Measurements from ENCODE around the gene A2M. TPM values are rescaled to one million over a fixed set of nuclear protein-coding genes. Genes with fewer than 3 reads are reported as not detected.

Gene A2M
- total and polyA plus RNA-seq, 2 donors (not counting 3 experiments of a cell fraction or from before 2014, with no cell fraction given), result 11.5 to 16.9 TPM

GRCh38 chr12:9120487-9121184 lies 4.9 kb upstream of the A2M start:
- no peak overlapping the region for H3K4me2 ChIP-seq (ENCODE audit: insufficient read depth, low read length)
- DNase-seq (ENCODE audit: low read depth, low spot score) (no peak), FAIRE-seq (no peak)
- ChIA-PET CTCF (interaction anchor here (0.9 kb wide), 1 partner anchor 9 kb away, joined by 3 read pairs; no protein-coding TSS in a partner anchor), POLR2A (no interaction called here)
- H2AFZ ChIP-seq (ENCODE audit: low read depth, low read length), result no peak overlapping the region
- no peaks in the 10 kb centered on the region for H3K9me1 ChIP-seq (replicated peaks; ENCODE audit: control insufficient read depth, extremely low read depth, insufficient read depth, low read length)
- no peaks in the 10 kb centered on the region for H3K9me3 ChIP-seq (replicated peaks; ENCODE audit: control insufficient read depth, insufficient read depth, low read length)
- H3K4me1 ChIP-seq (ENCODE audit: control insufficient read depth, extremely low read depth, insufficient read depth, low read length), result peaks cover 4% of the 10 kb centered on the region
- no peak for TF ChIP-seq MAX (IDR thresholded peaks at IDR 0.05; ENCODE audit: insufficient read depth, insufficient read length)
- H3K9ac ChIP-seq (replicated peaks; ENCODE audit: extremely low read depth, insufficient read depth, low read length), result no peak overlapping the region
- no peak overlapping the region for H3K27ac ChIP-seq (ENCODE audit: insufficient read depth, low read depth, low read length)
- H3K36me3 ChIP-seq (ENCODE audit: control insufficient read depth in 2 of 2, extremely low read depth in 1 of 2, insufficient read depth in 2 of 2, low read length in 2 of 2), result no peaks in the 10 kb centered on the region
- H3K27me3 ChIP-seq (ENCODE audit: control insufficient read depth in 2 of 2, insufficient read depth in 2 of 2, low read length in 2 of 2), result peaks cover 0 to 4% of the 10 kb centered on the region in 2 experiments
- no TSS peak for BruUV-seq (replicated peaks)
- dilution Hi-C loops (cut with MboI; ENCODE audit: extremely low pct_ligation_motif_present, low sequenced_read_pairs), result no loop called here
- no peaks in the 10 kb centered on the region for H4K20me1 ChIP-seq (replicated peaks; ENCODE audit: control insufficient read depth, extremely low read depth, insufficient read depth, low read length)
- intact Hi-C loops (cut with micrococcal nuclease), result no loop called here
- no peak overlapping the region for H3K4me3 ChIP-seq (replicated peaks in 1 of 3; ENCODE audit: insufficient read depth in 1 of 3, low read depth in 1 of 3, low read length in 3 of 3)
- no peaks in the 10 kb centered on the region for H3K79me2 ChIP-seq (ENCODE audit: control insufficient read depth, insufficient read depth, low read length)

GRCh38 chr12:9118158-9118557 lies 2.4 kb upstream of the A2M start:
- Histone ChIP-seq H3K36me3 (ENCODE audit: control insufficient read depth in 2 of 2, extremely low read depth in 1 of 2, insufficient read depth in 2 of 2, low read length in 2 of 2) (no peaks in the 10 kb centered on the region), H4K20me1 (replicated peaks; ENCODE audit: control insufficient read depth, extremely low read depth, insufficient read depth, low read length) (no peaks in the 10 kb centered on the region), H3K9me1 (replicated peaks; ENCODE audit: control insufficient read depth, extremely low read depth, insufficient read depth, low read length) (no peaks in the 10 kb centered on the region), H3K4me3 (replicated peaks in 1 of 3; ENCODE audit: insufficient read depth in 1 of 3, low read depth in 1 of 3, low read length in 3 of 3) (no peak overlapping the region), H3K79me2 (ENCODE audit: control insufficient read depth, insufficient read depth, low read length) (no peaks in the 10 kb centered on the region), H2AFZ (ENCODE audit: low read depth, low read length) (no peak overlapping the region), H3K4me1 (ENCODE audit: control insufficient read depth, extremely low read depth, insufficient read depth, low read length) (peaks cover under 1% of the 10 kb centered on the region), H3K9me3 (replicated peaks; ENCODE audit: control insufficient read depth, insufficient read depth, low read length) (no peaks in the 10 kb centered on the region), H3K4me2 (ENCODE audit: insufficient read depth, low read length) (no peak overlapping the region), H3K9ac (replicated peaks; ENCODE audit: extremely low read depth, insufficient read depth, low read length) (no peak overlapping the region), H3K27ac (ENCODE audit: insufficient read depth, low read depth, low read length) (no peak overlapping the region), H3K27me3 (ENCODE audit: control insufficient read depth in 2 of 2, insufficient read depth in 2 of 2, low read length in 2 of 2) (peaks cover 0 to 4% of the 10 kb centered on the region in 2 experiments)
- peak; percentile 16 for DNase-seq (ENCODE audit: low read depth, low spot score)
- CTCF ChIA-PET, result no interaction called here
- no peak for FAIRE-seq
- no TSS peak for BruUV-seq (replicated peaks)
- intact Hi-C loops (cut with micrococcal nuclease) (loop anchor here (5.0 kb wide), 1 partner anchor 44 kb away; no protein-coding TSS in a partner anchor), dilution Hi-C loops (cut with MboI; ENCODE audit: extremely low pct_ligation_motif_present, low sequenced_read_pairs) (no loop called here)
- POLR2A ChIA-PET, result no interaction called here
- no peak for TF ChIP-seq EZH2 (IDR thresholded peaks at IDR 0.05; ENCODE audit: borderline replicate concordance, low read depth, low read length, severe bottlenecking)
- no peak for TF ChIP-seq MYC (IDR thresholded peaks at IDR 0.05; ENCODE audit: low read depth, low read length)
- TF ChIP-seq MAX (IDR thresholded peaks at IDR 0.05; ENCODE audit: insufficient read depth, insufficient read length), result no peak
- no peak for TF ChIP-seq JUN (IDR thresholded peaks at IDR 0.05; ENCODE audit: borderline replicate concordance, insufficient read depth, insufficient read length, low read depth)
- TF ChIP-seq POLR2AphosphoS5 (IDR thresholded peaks at IDR 0.05; ENCODE audit: insufficient read depth, low read depth, low read length), result no peak
- TF ChIP-seq CTCF (IDR thresholded peaks at IDR 0.05; ENCODE audit: extremely low read depth in 1 of 2, insufficient read depth in 1 of 2, low read depth in 1 of 2, low read length in 2 of 2), result no peak
- TF ChIP-seq FOS (IDR thresholded peaks at IDR 0.05; ENCODE audit: borderline replicate concordance, insufficient read depth, low read length), result no peak
- TF ChIP-seq GATA2 (IDR thresholded peaks at IDR 0.05; ENCODE audit: insufficient read depth, insufficient read length, low read depth, low read length), result no peak
